SK-N-SH (cell line): Measurements from ENCODE around the gene SLC35A3.
"Not testable (repeated sequence)": the region's sequence is repeated elsewhere in the genome, so short reads cannot be mapped to it uniquely, and the experiment has no call there.

Source experiments
- CTCF ChIP-seq: fragments of 200-600 bp; sonication (generic); IDR thresholded peaks from 2 replicates; pipeline ENCODE4 v1.6.1; 2017; ENCODE audit warnings: antibody characterized with exemption, mild to moderate bottlenecking, moderate library complexity
- EZH2phosphoT487 ChIP-seq: fragments of 200-600 bp; sonication (generic); IDR thresholded peaks from 2 replicates; pipeline ENCODE4 v1.6.1; 2017; ENCODE audit warnings: low read depth, mixed run types, mild to moderate bottlenecking, antibody characterized with exemption, moderate library complexity, borderline replicate concordance
- FOXJ3 ChIP-seq: sonication (generic); formaldehyde crosslinking; IDR thresholded peaks from 2 replicates; pipeline ENCODE4 v1.5.1; 2020; ENCODE audit warnings: mild to moderate bottlenecking, missing genetic modification reagents
- JUND ChIP-seq: IDR thresholded peaks from 2 replicates; pipeline ENCODE4 v1.4.0; 2012
- MAX ChIP-seq: IDR thresholded peaks from 2 replicates; pipeline ENCODE4 v1.4.0; 2012; ENCODE audit warnings: low read depth
- MEF2A ChIP-seq: IDR thresholded peaks from 2 replicates; pipeline ENCODE4 v1.4.0; 2012; ENCODE audit warnings: low read depth, borderline replicate concordance
- MXI1 ChIP-seq: IDR thresholded peaks from 2 replicates; pipeline ENCODE4 v1.6.1; 2012; ENCODE audit warnings: mild to moderate bottlenecking, low read depth, low read length, improper control_type of control experiment
- POLR2AphosphoS5 ChIP-seq: IDR thresholded peaks from 2 replicates; pipeline ENCODE4 v1.6.1; 2012; ENCODE audit warnings: low read depth, low read length
- RAD21 ChIP-seq: IDR thresholded peaks from 2 replicates; pipeline ENCODE4 v1.6.1; 2012; ENCODE audit warnings: mild to moderate bottlenecking, low read length
- SIN3A ChIP-seq: IDR thresholded peaks from 2 replicates; pipeline ENCODE4 v1.6.1; 2012; ENCODE audit warnings: low read depth, mild to moderate bottlenecking, low read length, moderate library complexity, borderline replicate concordance
- SMC3 ChIP-seq: IDR thresholded peaks from 2 replicates; pipeline ENCODE4 v1.6.1; 2012; ENCODE audit warnings: low read depth, low read length, improper control_type of control experiment
- TEAD4 ChIP-seq: IDR thresholded peaks from 2 replicates; pipeline ENCODE4 v1.4.0; 2012; ENCODE audit warnings: mild to moderate bottlenecking, borderline replicate concordance; ENCODE audit not compliant: insufficient read depth
- USF2 ChIP-seq: fragments of 150-350 bp; IDR thresholded peaks from 2 replicates; pipeline ENCODE4 v1.6.1; 2017; ENCODE audit warnings: antibody characterized with exemption, low read length, low read depth, borderline replicate concordance
- ZBTB33 ChIP-seq: IDR thresholded peaks from 2 replicates; pipeline ENCODE4 v1.4.0; 2012; ENCODE audit warnings: low read depth, borderline replicate concordance

GRCh38 chr1:99959189-99959705 is 10.5 kb upstream of the SLC35A3 start:
- not testable (repeated sequence) for TF ChIP-seq CTCF; EZH2phosphoT487; JUND; SIN3A; RAD21; FOXJ3 (CRISPR knock-in tag); TEAD4; POLR2AphosphoS5; ZBTB33; MAX; MEF2A; USF2; SMC3; MXI1
